GM06990 (cell line): ENCODE data around the gene ADAMTS2.

Experiments
- DNase-seq: peaks from one replicate; pipeline ENCODE4 v3.0.0-alpha.2; 2011; ENCODE audit not compliant: insufficient read length; ENCODE audit errors: extremely low read depth
- H3K27me3 ChIP-seq: replicated peaks from 2 replicates; pipeline ENCODE4 v1.6.0; 2011; ENCODE audit warnings: low read length; ENCODE audit not compliant: control insufficient read depth, insufficient read depth
- H3K36me3 ChIP-seq: 2 replicates; pipeline ENCODE4 v1.5.1; 2011; ENCODE audit warnings: low read length; ENCODE audit not compliant: control insufficient read depth, insufficient read depth
- H3K4me3 ChIP-seq: replicated peaks from 2 replicates; pipeline ENCODE4 v1.5.1; 2011; ENCODE audit warnings: low read depth, mild to moderate bottlenecking, control low read depth, low read length
- TF ChIP-seq, protein P1 (sequence below): IDR thresholded peaks from 2 replicates; pipeline ENCODE4 v1.5.1; 2011; ENCODE audit warnings: low read length, control low read depth, mild to moderate bottlenecking, inconsistent platforms; ENCODE audit not compliant: insufficient read depth, poor library complexity, severe bottlenecking

Gene ADAMTS2

DNA sequence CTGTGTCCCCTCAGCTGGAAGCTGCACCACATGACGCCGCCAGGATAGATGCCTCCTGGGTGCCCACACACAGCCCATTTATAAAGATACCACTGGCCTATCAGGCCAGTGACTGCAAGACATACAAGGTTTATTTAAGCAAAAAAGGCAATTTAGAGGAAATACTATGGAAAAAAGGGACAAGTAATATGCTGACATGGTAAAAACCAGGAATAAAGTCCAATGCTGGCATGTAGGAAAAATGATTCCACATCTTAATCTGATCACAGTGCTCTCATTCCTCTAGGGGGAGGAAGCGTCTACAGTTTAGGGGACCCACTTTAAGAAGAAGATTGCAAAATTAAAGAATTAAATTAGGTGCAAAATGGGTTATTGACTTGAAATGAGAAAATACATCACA lies 205.0 kb downstream of the ADAMTS2 start:
- Histone ChIP-seq H3K36me3 (no peaks in the 10 kb centered on the region), H3K27me3 (no peaks in the 10 kb centered on the region), H3K4me3 (no peak overlapping the region)
- no peak for DNase-seq
- TF ChIP-seq, protein P1, sequence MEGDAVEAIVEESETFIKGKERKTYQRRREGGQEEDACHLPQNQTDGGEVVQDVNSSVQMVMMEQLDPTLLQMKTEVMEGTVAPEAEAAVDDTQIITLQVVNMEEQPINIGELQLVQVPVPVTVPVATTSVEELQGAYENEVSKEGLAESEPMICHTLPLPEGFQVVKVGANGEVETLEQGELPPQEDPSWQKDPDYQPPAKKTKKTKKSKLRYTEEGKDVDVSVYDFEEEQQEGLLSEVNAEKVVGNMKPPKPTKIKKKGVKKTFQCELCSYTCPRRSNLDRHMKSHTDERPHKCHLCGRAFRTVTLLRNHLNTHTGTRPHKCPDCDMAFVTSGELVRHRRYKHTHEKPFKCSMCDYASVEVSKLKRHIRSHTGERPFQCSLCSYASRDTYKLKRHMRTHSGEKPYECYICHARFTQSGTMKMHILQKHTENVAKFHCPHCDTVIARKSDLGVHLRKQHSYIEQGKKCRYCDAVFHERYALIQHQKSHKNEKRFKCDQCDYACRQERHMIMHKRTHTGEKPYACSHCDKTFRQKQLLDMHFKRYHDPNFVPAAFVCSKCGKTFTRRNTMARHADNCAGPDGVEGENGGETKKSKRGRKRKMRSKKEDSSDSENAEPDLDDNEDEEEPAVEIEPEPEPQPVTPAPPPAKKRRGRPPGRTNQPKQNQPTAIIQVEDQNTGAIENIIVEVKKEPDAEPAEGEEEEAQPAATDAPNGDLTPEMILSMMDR, result no peak

- TF ChIP-seq, protein P1, result no peak
- H3K27me3 ChIP-seq, result no peaks in the 10 kb centered on the region
- no peaks in the 10 kb centered on the region for H3K36me3 ChIP-seq
- no peak for DNase-seq
- H3K4me3 ChIP-seq, result no peak overlapping the region
Observed at GRCh38 chr5:179139936-179140235, 205.4 kb downstream of the ADAMTS2 start.

- no peaks in the 10 kb centered on the region for H3K27me3 ChIP-seq
Observed at GRCh38 chr5:179139111-179139935, 205.9 kb downstream of the ADAMTS2 start.

DNA sequence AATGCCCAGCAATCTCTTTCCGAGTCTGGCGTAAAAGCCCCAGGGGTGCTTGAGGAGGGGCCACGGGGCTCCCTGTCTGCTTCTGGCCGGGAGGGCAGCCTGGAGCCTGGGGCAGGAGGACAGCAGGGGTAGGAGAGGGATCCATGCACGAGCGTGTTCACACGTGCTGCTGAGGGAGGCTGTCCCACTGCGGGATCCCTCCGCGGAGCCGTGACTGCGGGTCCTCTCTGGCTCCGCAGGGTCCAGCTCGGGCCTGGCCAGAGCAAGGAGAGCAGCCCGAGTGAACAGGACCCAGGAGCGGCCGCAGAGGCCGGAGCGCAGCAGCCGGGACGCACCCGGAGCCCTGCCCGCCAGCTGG lies 206.7 kb downstream of the ADAMTS2 start:
- DNase-seq, result no peak
- Histone ChIP-seq H3K27me3 (no peaks in the 10 kb centered on the region), H3K36me3 (no peaks in the 10 kb centered on the region), H3K4me3 (no peak overlapping the region)
- TF ChIP-seq, protein P1, result no peak

More at GRCh38 chr5:179139111-179139935, 205.9 kb downstream of the ADAMTS2 start:
- TF ChIP-seq, protein P1, result no peak
- Histone ChIP-seq H3K36me3 (no peaks in the 10 kb centered on the region), H3K4me3 (no peak overlapping the region)
- DNase-seq, result no peak

DNA sequence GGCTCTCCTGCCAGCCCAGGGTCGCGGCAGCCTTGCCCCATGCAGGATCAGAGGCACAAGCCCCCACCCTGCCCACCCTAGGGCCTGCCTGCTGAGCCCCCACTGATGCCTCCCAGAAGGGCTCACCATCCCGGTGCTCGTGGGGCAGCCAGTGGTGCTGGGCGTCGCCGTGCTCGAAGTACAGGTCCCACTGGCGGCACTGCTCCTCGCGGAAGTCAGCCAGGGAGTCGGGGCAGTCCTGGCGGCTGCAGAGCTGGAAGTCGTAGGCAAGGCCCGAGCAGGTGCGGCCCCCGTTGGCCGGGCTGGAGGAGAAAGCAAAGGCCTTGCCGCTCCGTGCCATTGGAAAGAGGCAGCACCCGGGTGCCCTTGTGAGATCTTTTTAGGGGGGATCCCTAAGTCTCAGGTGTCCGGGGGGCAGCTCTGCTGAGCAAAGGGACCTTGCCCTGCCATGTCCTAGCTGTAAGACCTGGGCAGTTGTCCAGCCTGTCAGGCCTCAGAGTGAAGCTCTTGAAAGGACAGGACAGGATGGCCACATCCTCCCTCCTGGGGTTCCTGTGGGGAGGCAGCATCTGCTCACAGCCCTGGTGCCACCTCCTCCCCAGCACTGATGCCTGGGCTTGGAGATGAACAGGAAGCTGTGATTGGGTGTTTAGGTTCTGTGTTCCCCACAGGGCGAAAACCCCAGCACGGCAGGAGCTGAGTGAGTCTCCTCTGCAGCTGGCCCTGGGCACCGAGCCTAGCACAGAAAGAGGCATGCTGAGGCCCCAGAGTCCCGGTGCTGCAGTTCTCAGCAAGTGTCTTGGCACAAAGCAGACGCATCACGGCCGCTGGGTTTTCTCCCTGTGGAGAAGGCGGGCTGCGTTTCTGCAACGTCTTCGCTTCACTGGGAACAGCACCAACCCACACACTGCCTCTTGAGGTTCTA lies 207.4 kb downstream of the ADAMTS2 start:
- H3K4me3 ChIP-seq, result no peak overlapping the region
- no peak for DNase-seq
- no peaks in the 10 kb centered on the region for H3K27me3 ChIP-seq
- H3K36me3 ChIP-seq, result no peaks in the 10 kb centered on the region
- TF ChIP-seq, protein P1, result no peak
